GM18508 (cell line): ENCODE measurements around the gene SLCO2B1.

ENCODE experiments used
- ATAC-seq: cut with Tn5 transposase; IDR thresholded peaks from one replicate; pipeline ENCODE4 v1.9.1; 2021; ENCODE audit warnings: moderate number of reproducible peaks; ENCODE audit not compliant: insufficient read depth, unreplicated experiment

Gene SLCO2B1

GRCh38 chr11:75189911-75190310 is 39.0 kb downstream of the SLCO2B1 start:
- ATAC-seq: no peak

GRCh38 chr11:75190652-75191329 is 39.9 kb downstream of the SLCO2B1 start:
- ATAC-seq: no peak

- ATAC-seq: no peak
These were observed 40.4 kb downstream of the SLCO2B1 start for GRCh38 chr11:75191330-75191717.

GRCh38 chr11:75193271-75193670 is 42.4 kb downstream of the SLCO2B1 start:
- ATAC-seq: no peak

- no peak for ATAC-seq
These were observed 42.8 kb downstream of the SLCO2B1 start for GRCh38 chr11:75193711-75194110.

GRCh38 chr11:75194147-75194546 is 43.2 kb downstream of the SLCO2B1 start:
- ATAC-seq: no peak

- no peak for ATAC-seq
These were observed 44.5 kb downstream of the SLCO2B1 start for GRCh38 chr11:75195167-75195962.

- no peak for ATAC-seq
These were observed 45.5 kb downstream of the SLCO2B1 start for GRCh38 chr11:75196426-75196825.

- ATAC-seq: no peak
These were observed 46.8 kb downstream of the SLCO2B1 start for GRCh38 chr11:75197512-75198277.

GRCh38 chr11:75198278-75198973 is 47.5 kb downstream of the SLCO2B1 start:
- no peak for ATAC-seq

- no peak for ATAC-seq
These were observed 48.6 kb downstream of the SLCO2B1 start for GRCh38 chr11:75199412-75199955.

- no peak for ATAC-seq
These were observed 49.1 kb downstream of the SLCO2B1 start for GRCh38 chr11:75200051-75200450.

GRCh38 chr11:75200531-75200930 is 49.6 kb downstream of the SLCO2B1 start:
- no peak for ATAC-seq

GRCh38 chr11:75201771-75202170 is 50.9 kb downstream of the SLCO2B1 start:
- ATAC-seq: no peak

- ATAC-seq: no peak
These were observed 51.3 kb downstream of the SLCO2B1 start for GRCh38 chr11:75202195-75202594.

GRCh38 chr11:75203138-75203537 is 52.2 kb downstream of the SLCO2B1 start:
- ATAC-seq: no peak

- ATAC-seq: no peak
These were observed 52.7 kb downstream of the SLCO2B1 start for GRCh38 chr11:75203641-75204011.

- no peak for ATAC-seq
These were observed 53.2 kb downstream of the SLCO2B1 start for GRCh38 chr11:75204012-75204674.

- ATAC-seq: no peak
These were observed 54.0 kb downstream of the SLCO2B1 start for GRCh38 chr11:75204685-75205563.
